Measurements from ENCODE around the gene KLF11.

KLF11 gene

GRCh38 chr2:10042301-10043161 lies 819 bp upstream of the KLF11 start:
- H3K9me3 ChIP-seq (ENCODE audit: low read depth, low read length), result no peaks in the 10 kb centered on the region
- TF ChIP-seq EZH2 (IDR thresholded peaks at IDR 0.05) (no peak), POLR2AphosphoS5 (IDR thresholded peaks at IDR 0.05; ENCODE audit: borderline replicate concordance, low read depth, low read length) (no peak), FOXP2 (optimal IDR thresholded peaks at IDR 0.05; ENCODE audit: control extremely low read depth, extremely low read length, insufficient read depth) (no peak)
- H3K36me3 ChIP-seq (ENCODE audit: insufficient read depth, low read length), result no peaks in the 10 kb centered on the region; the same call in 1 of the 2 replicates
- no peak overlapping the region for H3K9ac ChIP-seq (ENCODE audit: insufficient read length)
- H3K27ac ChIP-seq, result no peak overlapping the region
- peak overlapping the region; percentile 33 for H3K4me3 ChIP-seq
- DNase-seq (ENCODE audit: low read depth, low spot score), result no peak

- Histone ChIP-seq H3K4me3 (peak overlapping the region; percentile 75), H3K9ac (ENCODE audit: insufficient read length) (peak overlapping the region; percentile 73), H3K36me3 (ENCODE audit: insufficient read depth, low read length) (peaks cover 7% of the 10 kb centered on the region; the same call in 1 of the 2 replicates), H3K27ac (no peak overlapping the region), H3K9me3 (ENCODE audit: low read depth, low read length) (no peaks in the 10 kb centered on the region)
- TF ChIP-seq EZH2 (IDR thresholded peaks at IDR 0.05) (no peak), POLR2AphosphoS5 (IDR thresholded peaks at IDR 0.05; ENCODE audit: borderline replicate concordance, low read depth, low read length) (no peak), FOXP2 (optimal IDR thresholded peaks at IDR 0.05; ENCODE audit: control extremely low read depth, extremely low read length, insufficient read depth) (no peak)
- DNase-seq (ENCODE audit: low read depth, low spot score), result peak; percentile 3
Observed at GRCh38 chr2:10043906-10044601, 704 bp downstream of the KLF11 start.

GRCh38 chr2:10045561-10046355 lies 2.4 kb downstream of the KLF11 start:
- Histone ChIP-seq H3K9ac (ENCODE audit: insufficient read length) (no peak overlapping the region), H3K9me3 (ENCODE audit: low read depth, low read length) (no peaks in the 10 kb centered on the region), H3K4me3 (no peak overlapping the region), H3K27ac (no peak overlapping the region), H3K36me3 (ENCODE audit: insufficient read depth, low read length) (peaks cover 14% of the 10 kb centered on the region; the same call in 1 of the 2 replicates)
- no peak for DNase-seq (ENCODE audit: low read depth, low spot score)
- TF ChIP-seq EZH2 (IDR thresholded peaks at IDR 0.05), result no peak
- TF ChIP-seq POLR2AphosphoS5 (IDR thresholded peaks at IDR 0.05; ENCODE audit: borderline replicate concordance, low read depth, low read length), result no peak
- no peak for TF ChIP-seq FOXP2 (optimal IDR thresholded peaks at IDR 0.05; ENCODE audit: control extremely low read depth, extremely low read length, insufficient read depth)

GRCh38 chr2:10046931-10047330 lies 3.6 kb downstream of the KLF11 start:
- TF ChIP-seq POLR2AphosphoS5 (IDR thresholded peaks at IDR 0.05; ENCODE audit: borderline replicate concordance, low read depth, low read length) (no peak), EZH2 (IDR thresholded peaks at IDR 0.05) (no peak), FOXP2 (optimal IDR thresholded peaks at IDR 0.05; ENCODE audit: control extremely low read depth, extremely low read length, insufficient read depth) (no peak)
- H3K9ac ChIP-seq (ENCODE audit: insufficient read length), result no peak overlapping the region
- 0 out of 2 replicates have a peak overlapping the region, but pooled peaks have one; percentile 8 for H3K27ac ChIP-seq
- H3K9me3 ChIP-seq (ENCODE audit: low read depth, low read length), result no peaks in the 10 kb centered on the region
- no peak overlapping the region for H3K4me3 ChIP-seq
- H3K36me3 ChIP-seq (ENCODE audit: insufficient read depth, low read length), result peaks cover 14% of the 10 kb centered on the region; the same call in 1 of the 2 replicates
- no peak for DNase-seq (ENCODE audit: low read depth, low spot score)

GRCh38 chr2:10047616-10048500 lies 4.5 kb downstream of the KLF11 start:
- Histone ChIP-seq H3K9me3 (ENCODE audit: low read depth, low read length) (no peaks in the 10 kb centered on the region), H3K4me3 (no peak overlapping the region), H3K36me3 (ENCODE audit: insufficient read depth, low read length) (peaks cover 20% of the 10 kb centered on the region; the same call in 1 of the 2 replicates), H3K27ac (no peak overlapping the region), H3K9ac (ENCODE audit: insufficient read length) (no peak overlapping the region)
- TF ChIP-seq EZH2 (IDR thresholded peaks at IDR 0.05) (no peak), FOXP2 (optimal IDR thresholded peaks at IDR 0.05; ENCODE audit: control extremely low read depth, extremely low read length, insufficient read depth) (no peak), POLR2AphosphoS5 (IDR thresholded peaks at IDR 0.05; ENCODE audit: borderline replicate concordance, low read depth, low read length) (no peak)
- DNase-seq (ENCODE audit: low read depth, low spot score), result no peak

GRCh38 chr2:10048501-10049171 lies 5.3 kb downstream of the KLF11 start:
- peak; percentile 10 for DNase-seq (ENCODE audit: low read depth, low spot score)
- no peak for TF ChIP-seq FOXP2 (optimal IDR thresholded peaks at IDR 0.05; ENCODE audit: control extremely low read depth, extremely low read length, insufficient read depth)
- TF ChIP-seq POLR2AphosphoS5 (IDR thresholded peaks at IDR 0.05; ENCODE audit: borderline replicate concordance, low read depth, low read length), result no peak
- no peak for TF ChIP-seq EZH2 (IDR thresholded peaks at IDR 0.05)
- Histone ChIP-seq H3K4me3 (no peak overlapping the region), H3K9me3 (ENCODE audit: low read depth, low read length) (no peaks in the 10 kb centered on the region), H3K36me3 (ENCODE audit: insufficient read depth, low read length) (peaks cover 27% of the 10 kb centered on the region; the same call in 1 of the 2 replicates), H3K27ac (no peak overlapping the region), H3K9ac (ENCODE audit: insufficient read length) (no peak overlapping the region)

GRCh38 chr2:10052216-10052615 lies 8.9 kb downstream of the KLF11 start:
- H3K9ac ChIP-seq (ENCODE audit: insufficient read length), result no peak overlapping the region
- H3K9me3 ChIP-seq (ENCODE audit: low read depth, low read length), result no peaks in the 10 kb centered on the region
- H3K36me3 ChIP-seq (ENCODE audit: insufficient read depth, low read length), result peaks cover 31% of the 10 kb centered on the region; the same call in 1 of the 2 replicates
- DNase-seq (ENCODE audit: low read depth, low spot score), result no peak
- no peak for TF ChIP-seq FOXP2 (optimal IDR thresholded peaks at IDR 0.05; ENCODE audit: control extremely low read depth, extremely low read length, insufficient read depth)
- TF ChIP-seq EZH2 (IDR thresholded peaks at IDR 0.05), result no peak
- no peak for TF ChIP-seq POLR2AphosphoS5 (IDR thresholded peaks at IDR 0.05; ENCODE audit: borderline replicate concordance, low read depth, low read length)
- no peak overlapping the region for H3K4me3 ChIP-seq
- H3K27ac ChIP-seq, result no peak overlapping the region

Measured in SK-N-MC (cell line).